Measurements from ENCODE around the gene MAF.

MAF gene

DNA sequence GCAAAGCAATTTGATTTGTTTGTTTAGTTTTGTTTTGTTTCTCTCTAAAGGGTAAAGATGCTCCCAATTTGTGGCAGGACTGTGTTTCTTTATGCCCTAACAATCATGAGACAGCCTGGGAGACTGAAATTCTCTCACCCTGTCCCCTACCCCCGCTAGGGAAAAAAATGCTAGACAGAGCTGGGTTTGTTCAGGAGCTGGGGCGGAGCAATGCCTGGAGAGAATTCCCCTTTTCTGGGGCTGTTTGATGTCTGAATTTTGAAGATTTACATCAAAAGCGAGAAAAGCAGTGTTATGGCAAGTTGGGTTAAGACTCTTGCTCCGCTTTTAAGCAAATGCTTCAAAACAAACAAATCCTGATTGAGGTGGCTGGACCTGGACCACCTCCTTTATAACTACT, 8.4 kb downstream of the MAF start:
- CTCF ChIA-PET: no interaction called here

DNA sequence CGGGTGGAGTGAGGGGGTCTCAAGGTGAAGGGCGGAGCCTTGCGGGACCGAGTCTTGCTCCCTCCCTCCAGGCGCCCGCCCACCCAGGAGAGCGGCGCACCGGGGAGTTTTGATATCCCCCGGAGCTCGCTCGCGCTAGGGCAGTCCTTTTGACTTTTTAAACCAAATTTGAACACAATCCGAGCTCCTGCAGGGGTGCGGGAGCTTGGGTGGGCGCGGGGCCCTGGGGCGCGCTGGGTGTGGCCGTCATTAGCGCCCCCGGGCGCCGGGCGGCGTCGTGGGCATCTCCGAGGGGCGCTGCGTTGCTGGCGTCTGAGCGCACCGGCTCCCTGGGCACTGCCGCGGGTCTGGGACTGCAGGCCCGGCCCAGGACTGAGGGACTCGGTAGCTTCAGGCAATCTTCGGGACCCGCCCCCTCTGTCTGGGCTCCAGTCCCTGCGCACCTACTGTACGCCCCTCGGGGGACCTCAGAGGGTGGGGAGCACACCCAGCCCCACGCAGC, 10.9 kb downstream of the MAF start:
- CTCF ChIA-PET: interaction anchor here (0.6 kb wide), 1 partner anchor 13 kb away, joined by 3 read pairs; no protein-coding TSS in a partner anchor
- POLR2A ChIA-PET (ENCODE audit: low non-redundant PET): no interaction called here
- TF ChIP-seq CTCF (conservative IDR thresholded peaks at IDR 0.05; ENCODE audit: low read depth): no peak
- DNase-seq (ENCODE audit: low spot score): no peak
- no peak overlapping the region for H3K27ac ChIP-seq

More for the DNA sequence above, 8.4 kb downstream of the MAF start:
- POLR2A ChIA-PET (ENCODE audit: low non-redundant PET): no interaction called here
- no peak for DNase-seq (ENCODE audit: low spot score)
- no peak for TF ChIP-seq CTCF (conservative IDR thresholded peaks at IDR 0.05; ENCODE audit: low read depth)
- no peak overlapping the region for H3K27ac ChIP-seq

- no peak overlapping the region for H3K27ac ChIP-seq
- POLR2A ChIA-PET (ENCODE audit: low non-redundant PET): no interaction called here
- CTCF ChIA-PET: no interaction called here
- TF ChIP-seq CTCF (conservative IDR thresholded peaks at IDR 0.05; ENCODE audit: low read depth): no peak
- no peak for DNase-seq (ENCODE audit: low spot score)
Measured at GRCh38 chr16:79587897-79588296, 12.6 kb downstream of the MAF start.

DNA sequence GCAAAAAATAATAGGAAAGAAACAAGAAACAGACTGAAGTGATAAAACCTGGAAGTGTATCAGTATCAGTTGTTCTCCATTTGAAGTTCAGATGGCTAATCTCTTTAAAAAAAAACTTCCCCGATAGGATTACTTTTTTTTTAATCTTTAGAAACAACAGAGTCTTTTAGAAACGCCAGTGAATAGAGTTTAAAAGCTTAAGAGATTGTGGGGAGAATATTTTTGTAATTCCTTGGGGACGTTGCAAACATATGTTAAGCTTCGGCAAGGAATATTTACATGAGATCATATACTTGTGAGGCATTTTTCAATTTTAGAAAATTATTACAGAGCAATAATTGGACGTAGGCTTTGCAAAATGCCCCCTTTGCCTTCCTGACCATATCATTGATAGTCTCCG, 13.2 kb downstream of the MAF start:
- no peak for TF ChIP-seq CTCF (conservative IDR thresholded peaks at IDR 0.05; ENCODE audit: low read depth)
- POLR2A ChIA-PET (ENCODE audit: low non-redundant PET): no interaction called here
- CTCF ChIA-PET: interaction anchor here (0.7 kb wide), 2 partner anchors 940 to 1412 kb away, joined by 3 to 6 read pairs; no protein-coding TSS in a partner anchor
- no peak for DNase-seq (ENCODE audit: low spot score)
- no peak overlapping the region for H3K27ac ChIP-seq

DNA sequence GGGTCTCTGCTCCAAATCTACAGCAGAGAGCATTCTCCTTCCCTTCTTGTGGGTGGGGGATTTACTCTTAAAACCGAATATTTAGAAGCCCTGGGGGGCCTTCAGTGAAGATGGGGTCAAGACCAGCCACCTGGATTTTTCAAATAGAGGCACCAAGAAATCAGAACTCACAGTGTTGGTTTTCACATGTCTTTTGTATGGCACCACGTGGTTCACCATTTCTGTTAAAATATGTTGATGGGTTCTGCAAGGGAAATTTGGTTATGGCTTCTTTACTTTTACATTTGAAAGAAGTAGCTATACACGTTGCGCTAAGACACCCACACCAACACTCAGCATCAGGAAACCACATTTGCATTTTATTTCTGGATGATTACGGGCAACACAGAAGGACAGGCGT, 17.7 kb downstream of the MAF start:
- ChIA-PET POLR2A (ENCODE audit: low non-redundant PET) (no interaction called here), CTCF (interaction anchor here (0.8 kb wide), 1 partner anchor 696 kb away, joined by 6 read pairs; no protein-coding TSS in a partner anchor)
- TF ChIP-seq CTCF (conservative IDR thresholded peaks at IDR 0.05; ENCODE audit: low read depth): no peak
- no peak overlapping the region for H3K27ac ChIP-seq
- DNase-seq (ENCODE audit: low spot score): no peak

DNA sequence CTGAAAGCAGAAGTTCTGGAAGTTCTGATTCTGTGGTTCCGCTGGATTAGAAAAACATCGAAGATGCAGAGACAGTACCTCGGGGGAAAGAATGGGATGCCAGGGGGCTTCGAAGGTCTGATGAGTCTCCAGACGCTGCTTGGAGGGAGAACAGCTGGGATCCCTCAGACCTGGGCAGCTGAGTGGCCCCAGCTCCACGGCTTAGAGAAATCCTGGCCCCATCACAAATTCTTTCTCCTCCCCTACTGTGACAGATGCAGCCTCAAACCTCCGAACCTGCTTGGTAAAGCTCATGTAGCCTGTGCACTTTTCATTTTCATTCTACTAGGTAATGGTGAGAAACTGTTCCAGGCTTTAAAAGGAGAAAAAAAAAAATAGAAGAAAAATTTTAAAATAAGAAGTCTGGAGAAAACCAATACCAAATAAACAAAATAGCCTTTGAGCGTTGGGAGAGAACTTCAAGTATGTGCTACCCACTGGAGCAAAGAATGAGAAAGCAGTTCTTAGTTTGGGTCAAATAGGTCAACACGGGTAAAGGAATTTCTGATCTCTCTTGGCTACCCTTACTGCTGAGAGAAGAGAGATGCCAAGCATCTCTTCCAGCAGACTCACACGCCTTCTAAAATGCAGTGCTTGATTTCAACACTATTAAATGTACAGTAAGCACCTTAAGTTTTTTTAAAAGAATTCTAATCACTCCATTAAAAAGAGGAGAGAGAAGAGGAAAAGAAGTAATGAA, 19.9 kb downstream of the MAF start:
- POLR2A ChIA-PET (ENCODE audit: low non-redundant PET): interaction anchor here (0.7 kb wide), 1 partner anchor 58 kb away, joined by 4 read pairs; no protein-coding TSS in a partner anchor
- CTCF ChIA-PET: interaction anchor here (0.7 kb wide), 1 partner anchor 552 kb away, joined by 3 read pairs; no protein-coding TSS in a partner anchor

More for the DNA sequence above, 19.9 kb downstream of the MAF start:
- DNase-seq (ENCODE audit: low spot score): no peak
- H3K27ac ChIP-seq: no peak overlapping the region
- no peak for TF ChIP-seq CTCF (conservative IDR thresholded peaks at IDR 0.05; ENCODE audit: low read depth)
